G401 (cell line): ENCODE results near the gene GPX4. TPM values are rescaled to one million over a fixed set of nuclear protein-coding genes. Genes with fewer than 3 reads are reported as not detected.
A peak's percentile ranks its signal among the peaks of the same experiment; 100 is the strongest.

Experiments
- DNase-seq: peaks from one replicate; pipeline ENCODE4 v3.0.0-alpha.2; 2015; ENCODE audit warnings: low spot score
- in situ Hi-C: cut with HindIII; loops from 2 replicates; pipeline ENCODE4 v1.10.0; 2016; ENCODE audit warnings: low sequenced_read_pairs, mixed read lengths
- total RNA-seq: library from RNA; depleted of rRNA; stranded (reverse); fragments of >200 nt; shearing (Covaris generic); gene quantifications from 2 replicates; pipeline ENCODE4 v1.2.3, GENCODE V29; 2014; rRNA removed

The GPX4 gene, protein sequence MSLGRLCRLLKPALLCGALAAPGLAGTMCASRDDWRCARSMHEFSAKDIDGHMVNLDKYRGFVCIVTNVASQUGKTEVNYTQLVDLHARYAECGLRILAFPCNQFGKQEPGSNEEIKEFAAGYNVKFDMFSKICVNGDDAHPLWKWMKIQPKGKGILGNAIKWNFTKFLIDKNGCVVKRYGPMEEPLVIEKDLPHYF
- 593 and 784 TPM in 2 replicates for total RNA-seq

DNA sequence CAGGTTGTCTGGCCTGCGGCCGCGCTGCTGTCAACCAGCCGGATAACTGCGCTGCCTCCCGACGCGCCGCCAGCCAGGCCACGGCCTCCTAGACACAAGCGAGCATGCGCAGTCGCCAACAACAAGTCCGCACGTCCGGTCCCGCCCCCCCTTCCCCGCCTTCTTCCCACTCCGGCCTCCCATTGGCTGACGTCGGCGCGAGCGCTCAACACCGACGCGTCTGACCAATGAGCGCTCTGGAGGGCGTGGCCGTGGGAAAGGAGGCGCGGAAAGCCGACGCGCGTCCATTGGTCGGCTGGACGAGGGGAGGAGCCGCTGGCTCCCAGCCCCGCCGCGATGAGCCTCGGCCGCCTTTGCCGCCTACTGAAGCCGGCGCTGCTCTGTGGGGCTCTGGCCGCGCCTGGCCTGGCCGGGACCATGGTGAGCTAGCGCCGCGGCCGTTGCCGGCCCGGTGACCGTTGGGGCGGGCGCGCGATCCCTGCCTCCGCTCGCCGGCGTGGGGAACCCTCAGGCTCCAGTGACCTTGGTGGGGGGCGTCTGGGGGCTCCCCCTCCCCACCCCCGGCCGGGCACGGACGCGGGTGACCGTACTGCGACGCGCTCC lies at the start of gene GPX4:
Gene GPX4 (plus strand): TSS at position 287 of the 603 bp plus-strand sequence. CDS start 50 bp downstream, at position 337.
- peak; percentile 99 for DNase-seq
- in situ Hi-C loops, result no loop called here

DNA sequence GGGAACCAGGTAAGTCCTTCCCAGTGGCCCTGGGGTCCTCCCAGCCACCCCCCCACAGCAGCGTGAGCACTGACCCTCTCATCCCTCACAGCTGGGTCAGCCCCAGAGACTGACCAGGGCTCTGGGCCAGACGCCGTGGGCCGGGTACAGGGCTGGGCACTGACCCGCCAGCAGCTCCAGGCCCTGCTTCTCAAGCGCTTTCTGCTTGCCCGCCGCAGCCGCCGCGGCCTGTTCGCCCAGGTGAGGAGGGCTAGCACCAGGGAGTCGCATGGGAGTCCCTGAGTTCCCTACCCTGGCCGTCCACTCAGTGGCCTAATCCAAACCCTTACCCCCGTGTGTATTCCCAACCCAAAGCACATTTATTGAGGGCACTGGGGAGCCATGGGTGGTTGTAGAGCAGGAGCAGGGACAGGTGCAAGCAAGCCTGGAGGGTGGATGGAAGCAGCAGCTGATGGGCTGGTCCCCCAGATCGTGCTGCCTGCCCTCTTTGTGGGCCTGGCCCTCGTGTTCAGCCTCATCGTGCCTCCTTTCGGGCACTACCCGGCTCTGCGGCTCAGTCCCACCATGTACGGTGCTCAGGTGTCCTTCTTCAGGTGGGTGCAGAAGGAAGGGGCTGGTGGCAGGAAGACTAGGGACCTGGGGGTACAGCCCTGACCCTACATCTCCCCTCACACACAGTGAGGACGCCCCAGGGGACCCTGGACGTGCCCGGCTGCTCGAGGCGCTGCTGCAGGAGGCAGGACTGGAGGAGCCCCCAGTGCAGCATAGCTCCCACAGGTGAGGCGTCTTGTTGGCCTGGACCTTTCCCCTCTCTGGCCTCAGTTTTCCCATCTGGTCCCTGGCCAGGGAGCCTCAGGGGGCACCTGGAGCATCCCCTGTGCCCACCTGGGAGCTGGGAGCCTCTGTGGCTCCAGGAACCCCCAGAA lies 49.4 kb upstream of the GPX4 start:
- in situ Hi-C loops, result no loop called here
- no peak for DNase-seq

DNA sequence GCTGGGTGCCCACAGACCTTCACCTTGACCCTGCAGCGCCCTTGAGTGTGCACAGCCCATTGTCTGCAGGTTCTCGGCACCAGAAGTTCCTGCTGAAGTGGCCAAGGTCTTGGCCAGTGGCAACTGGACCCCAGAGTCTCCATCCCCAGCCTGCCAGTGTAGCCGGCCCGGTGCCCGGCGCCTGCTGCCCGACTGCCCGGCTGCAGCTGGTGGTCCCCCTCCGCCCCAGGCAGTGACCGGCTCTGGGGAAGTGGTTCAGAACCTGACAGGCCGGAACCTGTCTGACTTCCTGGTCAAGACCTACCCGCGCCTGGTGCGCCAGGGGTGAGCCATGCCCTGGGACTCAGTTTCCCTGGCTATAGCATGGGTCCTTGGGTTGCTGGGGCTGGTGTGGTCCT lies 48.8 kb upstream of the GPX4 start:
- no peak for DNase-seq
- in situ Hi-C loops, result no loop called here

DNA sequence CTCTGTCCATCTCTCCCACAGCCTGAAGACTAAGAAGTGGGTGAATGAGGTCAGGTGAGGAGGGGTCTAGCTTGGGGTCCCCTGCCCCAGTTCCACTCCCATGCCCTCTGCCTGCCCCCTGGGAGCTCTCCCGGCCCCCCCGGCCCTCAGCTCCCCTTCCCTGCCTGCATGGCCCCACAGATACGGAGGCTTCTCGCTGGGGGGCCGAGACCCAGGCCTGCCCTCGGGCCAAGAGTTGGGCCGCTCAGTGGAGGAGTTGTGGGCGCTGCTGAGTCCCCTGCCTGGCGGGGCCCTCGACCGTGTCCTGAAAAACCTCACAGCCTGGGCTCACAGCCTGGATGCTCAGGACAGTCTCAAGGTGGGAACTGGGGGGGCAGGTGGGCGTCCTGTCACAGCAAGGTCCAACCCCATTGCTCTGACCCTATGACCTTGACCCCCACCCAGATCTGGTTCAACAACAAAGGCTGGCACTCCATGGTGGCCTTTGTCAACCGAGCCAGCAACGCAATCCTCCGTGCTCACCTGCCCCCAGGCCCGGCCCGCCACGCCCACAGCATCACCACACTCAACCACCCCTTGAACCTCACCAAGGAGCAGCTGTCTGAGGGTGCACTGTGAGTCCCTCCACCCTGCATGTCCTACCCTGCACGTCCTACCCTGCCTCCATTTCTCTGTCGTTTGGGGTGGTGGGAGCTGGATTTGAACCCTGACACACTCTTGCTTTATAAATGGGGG lies 47.7 kb upstream of the GPX4 start:
- no peak for DNase-seq
- in situ Hi-C loops, result no loop called here

DNA sequence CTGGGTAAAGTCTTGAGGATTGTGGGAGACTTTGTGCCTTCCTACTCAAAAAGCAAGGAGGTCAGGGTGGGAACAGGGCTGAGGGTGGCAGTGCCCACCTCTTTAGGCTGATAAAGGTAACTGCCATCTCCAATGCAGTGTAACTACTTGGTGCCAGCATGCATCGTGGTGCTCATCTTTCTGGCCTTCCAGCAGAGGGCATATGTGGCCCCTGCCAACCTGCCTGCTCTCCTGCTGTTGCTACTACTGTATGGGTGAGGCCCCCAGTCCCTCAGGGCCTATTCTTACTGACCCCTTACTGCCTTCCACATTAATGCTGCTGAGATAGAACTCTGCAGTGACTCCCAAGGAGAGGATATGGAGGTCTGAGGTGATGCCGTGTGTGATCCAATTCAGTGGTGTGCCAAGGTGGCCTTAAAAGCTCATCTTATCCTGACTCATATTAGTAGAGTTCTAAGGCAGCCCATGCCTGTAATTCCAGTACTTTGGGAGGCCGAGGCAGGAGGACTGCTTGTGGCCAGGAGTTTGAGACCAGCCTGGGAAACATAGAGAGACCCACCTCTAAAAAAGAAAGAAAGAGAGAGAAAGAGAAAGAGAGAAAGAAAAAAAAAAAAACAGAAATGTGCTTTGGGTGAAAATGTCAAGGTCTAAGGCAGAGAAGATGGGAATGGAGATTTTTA lies 46.5 kb upstream of the GPX4 start:
- in situ Hi-C loops, result no loop called here
- DNase-seq, result no peak

DNA sequence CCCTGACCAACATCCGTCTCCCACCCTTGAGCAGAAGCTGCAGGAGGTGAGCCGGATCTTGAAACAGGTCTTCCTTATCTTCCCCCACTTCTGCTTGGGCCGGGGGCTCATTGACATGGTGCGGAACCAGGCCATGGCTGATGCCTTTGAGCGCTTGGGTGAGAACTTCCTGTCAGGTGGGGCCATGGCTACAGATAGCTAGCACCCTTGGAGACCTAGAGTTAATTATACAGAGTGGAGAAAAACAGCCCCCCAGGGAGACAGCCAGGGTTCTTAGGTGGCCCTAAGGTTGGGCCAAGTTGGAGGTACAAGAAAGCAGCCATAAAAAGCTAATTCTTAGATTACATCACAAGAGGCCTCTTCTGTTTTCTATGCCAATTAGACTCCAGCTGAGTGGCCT lies 45.7 kb upstream of the GPX4 start:
- no peak for DNase-seq
- in situ Hi-C loops, result no loop called here

DNA sequence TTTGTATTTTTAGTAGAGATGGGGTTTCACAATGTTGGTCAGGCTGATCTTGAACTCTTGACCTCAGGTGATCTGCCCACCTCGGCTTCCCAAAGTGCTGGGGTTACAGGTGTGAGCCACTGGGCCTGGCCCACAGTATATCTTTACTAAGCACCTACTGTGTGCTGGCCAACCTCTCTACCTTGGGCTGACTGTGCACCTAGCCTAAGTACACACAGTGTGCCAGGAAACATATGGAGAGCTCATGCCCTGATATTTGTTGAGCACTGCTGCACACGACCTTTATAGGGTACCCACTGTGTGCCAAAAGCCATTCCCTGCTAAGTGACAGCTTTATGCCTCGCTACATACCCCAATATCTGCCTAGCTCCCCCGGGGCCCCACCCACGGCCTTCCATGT lies 43.1 kb upstream of the GPX4 start:
- in situ Hi-C loops, result no loop called here
- DNase-seq, result no peak

DNA sequence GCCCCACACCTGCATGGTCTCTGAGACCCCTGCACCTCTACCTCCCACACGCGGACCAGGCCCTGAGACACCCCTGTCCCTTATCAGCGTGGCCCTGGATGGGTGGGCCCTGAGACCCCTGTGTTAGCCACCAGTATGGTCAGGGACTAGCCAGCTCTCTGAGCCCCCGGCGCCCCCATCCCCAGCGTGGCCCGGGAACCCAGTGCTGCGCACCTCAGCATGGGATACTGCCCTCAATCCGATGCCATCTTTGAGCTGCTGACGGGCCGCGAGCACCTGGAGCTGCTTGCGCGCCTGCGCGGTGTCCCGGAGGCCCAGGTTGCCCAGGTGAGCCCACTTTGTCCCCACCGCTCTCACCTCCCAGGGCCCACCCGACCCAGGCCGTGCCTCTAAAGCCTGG lies 41.8 kb upstream of the GPX4 start:
- in situ Hi-C loops, result no loop called here
- no peak for DNase-seq

DNA sequence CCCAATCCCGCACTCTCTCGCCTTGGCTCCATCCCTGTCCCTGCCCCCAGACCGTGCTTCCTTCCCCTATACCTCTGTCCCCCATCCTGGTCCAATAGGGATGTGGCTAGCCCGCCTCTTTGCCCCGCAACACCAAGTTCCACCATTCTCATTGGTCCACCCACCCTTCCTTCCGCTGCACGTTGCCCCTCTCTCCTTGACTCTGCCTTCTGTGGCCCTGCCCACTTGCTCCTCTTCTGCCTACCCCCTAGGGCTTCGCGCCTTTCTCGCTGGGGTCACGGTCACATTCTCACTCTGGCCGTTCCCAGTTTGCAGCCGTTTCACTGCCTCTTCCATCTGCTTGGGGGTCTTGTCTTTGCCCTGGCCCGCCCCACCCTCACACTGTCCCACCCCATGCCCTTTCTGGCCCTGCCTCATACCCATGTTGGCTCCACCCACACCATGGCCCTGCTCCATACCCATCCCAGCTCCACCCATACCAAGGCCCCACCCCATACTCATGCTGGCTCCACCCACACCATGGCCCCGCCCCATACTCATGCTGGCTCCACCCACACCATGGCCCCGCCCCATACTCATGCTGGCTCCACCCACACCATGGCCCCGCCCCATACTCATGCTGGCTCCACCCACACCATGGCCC lies 41.3 kb upstream of the GPX4 start:
- in situ Hi-C loops, result no loop called here
- no peak for DNase-seq

DNA sequence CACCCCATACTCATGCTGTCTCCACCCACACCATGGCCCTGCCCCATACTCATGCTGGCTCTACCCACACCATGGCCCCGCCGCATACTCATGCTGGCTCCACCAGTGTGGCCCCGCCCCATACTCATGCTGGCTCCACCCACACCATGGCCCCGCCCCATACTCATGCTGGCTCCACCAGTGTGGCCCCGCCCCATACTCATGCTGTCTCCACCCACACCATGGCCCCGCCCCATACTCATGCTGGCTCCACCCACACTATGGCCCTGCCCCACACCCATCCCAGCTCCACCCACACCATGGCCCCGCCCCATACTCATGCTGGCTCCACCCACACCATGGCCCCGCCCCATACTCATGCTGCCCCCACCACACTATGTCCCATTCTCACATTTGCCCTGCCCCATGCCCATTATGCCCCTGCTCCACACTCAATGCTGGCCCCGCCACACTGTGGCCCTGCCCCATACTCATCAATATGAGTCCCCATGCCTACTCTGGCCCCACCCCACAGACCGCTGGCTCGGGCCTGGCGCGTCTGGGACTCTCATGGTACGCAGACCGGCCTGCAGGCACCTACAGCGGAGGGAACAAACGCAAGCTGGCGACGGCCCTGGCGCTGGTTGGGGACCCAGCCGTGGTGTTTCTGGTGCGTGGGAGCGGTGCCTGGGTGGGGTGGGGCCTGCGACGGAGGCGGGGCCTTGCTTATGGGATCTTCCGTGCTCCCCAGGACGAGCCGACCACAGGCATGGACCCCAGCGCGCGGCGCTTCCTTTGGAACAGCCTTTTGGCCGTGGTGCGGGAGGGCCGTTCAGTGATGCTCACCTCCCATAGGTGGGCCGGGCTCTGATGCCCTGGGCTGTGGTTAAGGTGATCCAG lies 40.5 kb upstream of the GPX4 start:
- in situ Hi-C loops, result no loop called here
- DNase-seq, result no peak

DNA sequence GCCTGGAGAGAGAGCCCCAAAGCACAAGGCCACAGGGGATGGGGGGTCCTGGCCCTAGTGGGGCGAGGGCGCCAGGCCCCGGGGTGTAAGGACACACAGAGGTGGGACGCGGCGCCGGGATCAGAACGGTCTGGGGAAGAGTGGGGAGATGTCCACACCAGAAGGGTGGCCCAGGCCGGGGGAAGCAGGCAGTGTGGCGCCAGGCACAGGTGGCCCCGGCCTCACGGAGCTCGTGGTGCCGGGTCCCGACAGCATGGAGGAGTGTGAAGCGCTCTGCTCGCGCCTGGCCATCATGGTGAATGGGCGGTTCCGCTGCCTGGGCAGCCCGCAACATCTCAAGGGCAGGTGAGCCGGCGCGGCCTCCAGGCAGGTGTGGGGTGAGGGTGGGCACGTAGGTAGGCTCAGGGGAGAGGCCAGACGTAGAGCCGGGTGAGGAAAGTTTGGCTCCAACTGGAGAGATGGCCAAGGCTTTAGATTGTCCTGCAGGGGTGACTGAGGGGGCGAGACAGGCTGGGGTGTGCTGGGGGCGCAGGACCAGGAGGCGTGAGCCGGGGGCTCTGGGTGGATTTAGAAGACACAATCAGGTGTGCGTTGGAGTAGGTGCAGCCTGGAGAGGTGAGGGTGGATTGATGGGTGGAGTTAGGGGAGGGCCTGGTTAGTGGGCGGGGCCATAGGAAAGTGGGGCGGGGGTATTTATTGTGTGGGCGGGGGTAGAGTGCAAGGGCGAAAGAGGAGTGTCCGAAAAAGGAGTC lies 39.7 kb upstream of the GPX4 start:
- in situ Hi-C loops, result no loop called here
- no peak for DNase-seq

DNA sequence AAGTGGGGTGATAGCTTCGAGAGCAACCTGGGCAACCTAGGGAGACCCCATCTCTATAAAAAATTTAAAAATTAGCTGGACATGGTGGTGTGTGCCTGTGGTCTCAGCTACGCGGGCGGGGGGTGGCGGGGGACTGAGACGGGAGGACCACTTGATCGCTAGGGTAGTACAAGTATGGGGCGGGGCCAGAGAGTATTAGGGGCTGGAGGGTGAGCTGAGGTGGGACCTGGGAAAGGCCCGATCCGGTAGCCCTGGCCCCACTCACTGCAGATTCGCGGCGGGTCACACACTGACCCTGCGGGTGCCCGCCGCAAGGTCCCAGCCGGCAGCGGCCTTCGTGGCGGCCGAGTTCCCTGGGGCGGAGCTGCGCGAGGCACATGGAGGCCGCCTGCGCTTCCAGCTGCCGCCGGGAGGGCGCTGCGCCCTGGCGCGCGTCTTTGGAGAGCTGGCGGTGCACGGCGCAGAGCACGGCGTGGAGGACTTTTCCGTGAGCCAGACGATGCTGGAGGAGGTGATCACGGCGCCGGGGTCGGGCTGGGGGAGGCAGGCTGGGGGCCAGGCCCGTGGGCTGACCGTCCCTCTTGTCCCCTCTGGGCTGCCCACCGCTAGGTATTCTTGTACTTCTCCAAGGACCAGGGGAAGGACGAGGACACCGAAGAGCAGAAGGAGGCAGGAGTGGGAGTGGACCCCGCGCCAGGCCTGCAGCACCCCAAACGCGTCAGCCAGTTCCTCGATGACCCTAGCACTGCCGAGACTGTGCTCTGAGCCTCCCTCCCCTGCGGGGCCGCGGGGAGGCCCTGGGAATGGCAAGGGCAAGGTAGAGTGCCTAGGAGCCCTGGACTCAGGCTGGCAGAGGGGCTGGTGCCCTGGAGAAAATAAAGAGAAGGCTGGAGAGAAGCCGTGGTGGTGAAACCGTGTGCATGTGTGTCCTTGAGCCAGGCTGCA lies 38.9 kb upstream of the GPX4 start:
- in situ Hi-C loops, result no loop called here
- DNase-seq, result no peak

DNA sequence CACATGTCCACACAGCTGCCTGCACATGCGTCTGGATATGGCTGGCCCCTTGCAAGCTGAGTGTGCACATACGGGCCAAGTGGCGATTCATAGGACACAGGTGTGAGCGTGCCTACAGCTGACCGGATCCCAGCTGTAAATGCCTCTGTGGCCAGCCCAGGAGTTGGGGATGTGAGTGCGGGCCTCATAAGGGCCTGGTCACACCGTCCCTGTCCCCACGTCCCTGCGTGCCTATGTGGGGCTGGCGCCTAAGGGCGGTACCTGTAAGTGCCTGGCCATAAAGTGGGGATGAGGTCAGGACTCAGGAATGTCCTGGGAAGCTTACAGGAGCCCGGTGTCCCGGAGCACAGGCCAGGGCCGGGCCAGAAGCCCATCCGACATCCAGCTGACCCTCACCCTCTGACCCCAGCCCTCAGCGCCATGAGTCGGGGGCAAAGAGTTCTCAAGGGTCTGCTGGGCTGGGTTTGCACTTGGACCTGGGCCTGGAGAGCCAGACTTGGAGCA lies 38.1 kb upstream of the GPX4 start:
- no peak for DNase-seq
- in situ Hi-C loops, result no loop called here

DNA sequence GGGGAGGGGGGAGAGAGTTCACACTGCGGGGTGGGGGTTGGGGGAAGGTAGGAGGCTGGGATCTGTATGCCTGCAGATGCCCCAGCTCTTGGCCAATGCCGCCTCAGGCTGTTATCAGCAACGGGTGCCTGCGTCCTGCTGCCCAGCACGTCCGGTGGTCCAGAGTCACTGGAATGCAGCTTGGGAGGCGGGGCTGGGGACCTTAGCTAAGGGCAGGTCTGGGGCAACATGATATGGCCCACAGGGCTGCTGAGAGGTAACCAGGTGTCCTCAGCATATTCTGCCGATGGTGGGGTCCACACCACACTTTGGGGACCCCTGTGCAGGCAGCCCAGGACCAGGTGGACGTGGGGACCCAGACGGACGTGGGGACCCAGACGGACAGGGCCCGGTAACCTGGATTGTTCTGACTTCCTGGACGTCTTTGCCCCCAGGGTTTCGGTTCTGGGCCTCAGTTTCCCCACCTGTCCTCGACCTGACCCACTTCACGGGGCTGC lies 37.5 kb upstream of the GPX4 start:
- in situ Hi-C loops, result no loop called here
- no peak for DNase-seq

DNA sequence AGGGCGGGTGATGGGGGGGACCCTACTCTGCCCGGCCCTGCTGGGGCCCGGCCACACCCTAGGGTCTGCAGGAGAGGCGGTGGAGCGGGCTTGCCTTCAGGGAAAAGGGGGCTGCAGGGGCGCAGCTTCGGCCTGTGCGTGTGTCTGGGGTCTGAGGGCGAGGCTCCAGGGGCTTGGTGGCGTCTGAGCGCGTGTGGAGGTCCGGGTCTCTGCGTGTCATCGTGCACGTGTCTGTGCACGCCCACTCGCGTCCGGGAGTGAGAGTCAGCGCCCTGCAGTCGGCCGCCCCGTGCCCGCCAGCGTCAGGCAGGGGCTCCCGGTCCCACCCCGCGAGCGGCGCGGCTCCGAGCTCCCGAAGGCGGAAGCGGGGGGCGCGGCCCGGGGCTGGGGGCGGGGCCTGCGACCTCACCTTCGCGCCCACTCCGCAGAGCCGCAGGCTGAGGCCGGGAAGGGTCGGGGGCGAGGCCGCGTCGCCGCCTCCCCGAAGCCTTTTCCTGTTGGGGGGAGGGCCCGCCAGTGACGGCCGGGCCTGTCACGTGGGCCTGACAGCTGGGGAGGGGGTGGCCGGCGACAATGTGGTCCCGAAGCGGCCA lies 37.0 kb upstream of the GPX4 start, which contains the start of gene ARHGAP45:
Gene ARHGAP45 (plus strand): TSS at position 420 of the 593 bp plus-strand sequence. CDS start 239 bp downstream, outside the sequence.
- in situ Hi-C loops, result no loop called here
- no peak for DNase-seq
